IMR-90 (cell line): ENCODE results near the gene COL4A2. TPM values are rescaled to one million over a fixed set of nuclear protein-coding genes. Genes with fewer than 3 reads are reported as not detected.

Source experiments
- ATAC-seq: fragments of 200-7000 bp; cut with Tn5 transposase; 2 replicates; pipeline ENCODE4 v1.9.1; 2020; ENCODE audit warnings: low read depth, mild to moderate bottlenecking, moderate library complexity
- BruUV-seq: library from RNA; stranded (reverse); fragments of 400-500 nt; replicated peaks from 2 replicates; lab custom pipeline; 2021; lab: Mats Ljungman, UMichigan
- CTCF ChIA-PET: fragments of 300-600 bp; formaldehyde crosslinking; extraction: SDS; loops from one replicate; lab custom pipeline; 2021; ENCODE audit warnings: antibody characterized with exemption; lab: Yijun Ruan, JAX
- POLR2A ChIA-PET: fragments of 300-600 bp; sonication (Branson Sonifier 250); formaldehyde crosslinking; loops from one replicate; lab custom pipeline; 2022; ENCODE audit warnings: antibody characterized with exemption; ENCODE audit not compliant: unreplicated experiment; lab: Charles Lee
- DNase-seq: peaks from one replicate; pipeline ENCODE4 v3.0.0; 2013
- H2AFZ ChIP-seq: replicated peaks from 2 replicates; pipeline ENCODE3; 2013; ENCODE audit warnings: low read length, mild to moderate bottlenecking; ENCODE audit not compliant: poor library complexity
- H2AK5ac ChIP-seq: 2 replicates; pipeline ENCODE4 v1.6.1; 2013; ENCODE audit warnings: low read depth, low read length, inconsistent platforms
- H2AK9ac ChIP-seq: replicated peaks from 2 replicates; pipeline ENCODE3; 2013; ENCODE audit warnings: mild to moderate bottlenecking, low read depth, low read length, moderate library complexity; ENCODE audit not compliant: poor library complexity
- H2BK120ac ChIP-seq: 2 replicates; pipeline ENCODE4 v1.6.1; 2013; ENCODE audit warnings: low read depth, low read length, inconsistent platforms
- H2BK15ac ChIP-seq: 3 replicates; pipeline ENCODE4 v1.6.1; 2013; ENCODE audit warnings: low read depth, low read length, inconsistent platforms
- H2BK20ac ChIP-seq: 2 replicates; pipeline ENCODE4 v1.6.1; 2013; ENCODE audit warnings: low read depth, mild to moderate bottlenecking, inconsistent platforms, low read length, moderate library complexity
- H2BK5ac ChIP-seq: 2 replicates; pipeline ENCODE4 v1.6.1; 2013; ENCODE audit warnings: mild to moderate bottlenecking, low read depth, low read length, inconsistent platforms; ENCODE audit not compliant: poor library complexity, severe bottlenecking
- H3K14ac ChIP-seq: replicated peaks from 2 replicates; pipeline ENCODE4 v1.6.1; 2013; ENCODE audit warnings: low read depth, low read length, inconsistent platforms
- H3K18ac ChIP-seq: 2 replicates; pipeline ENCODE4 v1.6.1; 2013; ENCODE audit warnings: low read depth, low read length, control low read depth
- H3K23ac ChIP-seq: 2 replicates; pipeline ENCODE4 v1.6.1; 2013; ENCODE audit warnings: low read depth, low read length, inconsistent platforms
- H3K27ac ChIP-seq: 2 replicates; pipeline ENCODE4 v1.5.1; 2013; ENCODE audit warnings: mild to moderate bottlenecking, control low read depth, low read length; ENCODE audit not compliant: insufficient read depth
- H3K27me3 ChIP-seq: 2 replicates; pipeline ENCODE4 v1.6.1; 2013; ENCODE audit warnings: low read length; ENCODE audit not compliant: control insufficient read depth, insufficient read depth
- H3K36me3 ChIP-seq: 2 replicates; pipeline ENCODE4 v1.6.1; 2013; ENCODE audit warnings: low read length, mixed read lengths; ENCODE audit not compliant: control insufficient read depth, insufficient read depth
- H3K4ac ChIP-seq: 2 replicates; pipeline ENCODE4 v1.6.1; 2013; ENCODE audit warnings: low read depth, low read length, inconsistent platforms
- H3K4me1 ChIP-seq: 2 replicates; pipeline ENCODE4 v1.6.1; 2013; ENCODE audit warnings: low read length, mixed read lengths; ENCODE audit not compliant: control insufficient read depth, insufficient read depth
- H3K4me2 ChIP-seq: 2 replicates; pipeline ENCODE4 v1.6.1; 2013; ENCODE audit warnings: low read depth, mild to moderate bottlenecking, control low read depth, low read length, moderate library complexity
- H3K4me3 ChIP-seq: 2 replicates; pipeline ENCODE4 v1.5.1; 2013; ENCODE audit warnings: low read depth, mild to moderate bottlenecking, control low read depth, low read length, moderate library complexity; ENCODE audit not compliant: insufficient read depth
- H3K56ac ChIP-seq: 2 replicates; pipeline ENCODE4 v1.6.1; 2013; ENCODE audit warnings: low read length, inconsistent platforms; ENCODE audit not compliant: insufficient read depth; ENCODE audit errors: extremely low read depth
- H3K79me1 ChIP-seq, 2 experiments: 2 replicates each; pipeline ENCODE4 v1.6.1; 2013; ENCODE audit warnings: low read length in 2 of 2, inconsistent platforms in 1 of 2, low read depth in 1 of 2
- H3K9ac ChIP-seq: 2 replicates; pipeline ENCODE4 v1.6.1; 2013; ENCODE audit warnings: low read depth, low read length, control low read depth
- H3K9me1 ChIP-seq: 2 replicates; pipeline ENCODE4 v1.6.1; 2013; ENCODE audit warnings: low read length, inconsistent platforms; ENCODE audit not compliant: insufficient read depth
- H3K9me3 ChIP-seq: 2 replicates; pipeline ENCODE4 v1.6.1; 2013; ENCODE audit warnings: low read length; ENCODE audit not compliant: control insufficient read depth, insufficient read depth
- H4K20me1 ChIP-seq: 2 replicates; pipeline ENCODE4 v1.6.1; 2013; ENCODE audit warnings: low read length, inconsistent platforms; ENCODE audit not compliant: insufficient read depth
- H4K5ac ChIP-seq: 2 replicates; pipeline ENCODE4 v1.6.1; 2013; ENCODE audit warnings: mild to moderate bottlenecking, low read depth, low read length, control low read depth
- H4K8ac ChIP-seq, 2 experiments: 2 replicates each; pipeline ENCODE4 v1.6.1; 2013; ENCODE audit warnings: low read depth in 2 of 2, low read length in 2 of 2, control low read depth in 1 of 2, inconsistent platforms in 1 of 2
- H4K91ac ChIP-seq: 2 replicates; pipeline ENCODE4 v1.6.1; 2013; ENCODE audit warnings: low read depth, low read length, inconsistent platforms; ENCODE audit not compliant: insufficient read depth
- CEBPB ChIP-seq: IDR thresholded peaks from 2 replicates; pipeline ENCODE4 v1.6.1; 2012; ENCODE audit warnings: low read depth, low read length, improper control_type of control experiment
- SMC3 ChIP-seq: fragments of 150-350 bp; IDR thresholded peaks from 2 replicates; pipeline ENCODE4 v1.6.1; 2016; ENCODE audit warnings: low read depth, mild to moderate bottlenecking, antibody characterized with exemption, low read length, moderate library complexity
- WGBS, 2 experiments: methylation state at CpG; one replicate each; pipeline versions ENCODE4 v1.1.5 to v1.1.7; 2013; ENCODE audit warnings: missing lambda C conversion rate in 2 of 2; ENCODE audit not compliant: insufficient read length in 1 of 2; ENCODE audit errors: extremely low coverage in 2 of 2; 5-methylcytosine and 5-hydroxymethylcytosine counted together
- dilution Hi-C: fragments of 300-500 bp; cut with HindIII; formaldehyde crosslinking; loops from one replicate; pipeline ENCODE4 v1.14.3; 2018; ENCODE audit warnings: low sequenced_read_pairs; ENCODE audit not compliant: unreplicated experiment
- in situ Hi-C: fragments of 300-500 bp; cut with MboI; formaldehyde crosslinking; loops from 3 replicates; pipeline ENCODE4 v1.14.3; 2019; ENCODE audit warnings: low sequenced_read_pairs, inconsistent platforms, mixed read lengths
- intact Hi-C: fragments of 100-400 bp; cut with micrococcal nuclease; formaldehyde crosslinking; loops from 2 replicates; pipeline ENCODE4 v1.10.0; 2022
- polyA plus RNA-seq, 3 experiments: library from polyadenylated mRNA; depleted of rRNA; stranded (reverse); fragments of >200 nt; gene quantifications; 2 replicates each; pipeline ENCODE4 v1.2.3, GENCODE V29; 2012; ENCODE audit warnings: low replicate concordance in 1 of 3
- total RNA-seq: library from RNA; depleted of rRNA; stranded (reverse); fragments of >200 nt; gene quantifications from 2 replicates; pipeline ENCODE4 v1.2.3, GENCODE V29; 2012

COL4A2 gene
- total and polyA plus RNA-seq, 2 of the 4 experiments (the other 2 are of a cell fraction): 90.7 to 457 TPM

DNA sequence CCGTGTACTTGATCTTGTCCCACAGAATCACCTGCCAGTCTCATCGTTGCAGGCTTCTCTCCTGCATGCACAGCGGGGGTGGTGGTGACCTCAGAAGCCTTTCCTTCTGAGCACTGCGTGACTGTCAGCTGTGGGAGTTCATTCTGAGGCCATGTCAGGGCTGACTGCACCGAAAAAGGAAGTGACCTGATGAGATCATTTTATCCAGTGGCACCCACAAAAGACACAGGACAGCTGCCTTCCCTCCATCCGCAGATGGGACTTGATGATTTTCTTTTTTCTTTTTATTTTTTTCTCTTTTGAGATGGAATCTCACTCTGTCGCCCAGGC is 164.7 kb downstream of the COL4A2 start:
- Histone ChIP-seq H3K9me1 (peaks cover 15% of the 10 kb centered on the region), H2BK15ac (no peak overlapping the region), H2AK5ac (no peak overlapping the region), H3K23ac (no peak overlapping the region), H2AFZ (no peak overlapping the region), H3K4me1 (no peaks in the 10 kb centered on the region), H2BK20ac (no peak overlapping the region), H3K4me2 (no peak overlapping the region), H4K8ac (no peak overlapping the region), H3K79me1 (peaks cover 21 to 29% of the 10 kb centered on the region in 2 experiments; a peak in 3 of 4 replicates), H3K56ac (no peak overlapping the region), H3K18ac (no peak overlapping the region), H3K4me3 (no peak overlapping the region), H2BK120ac (no peak overlapping the region), H4K20me1 (peaks cover 6% of the 10 kb centered on the region), H3K36me3 (peaks cover 87% of the 10 kb centered on the region), H3K9me3 (no peaks in the 10 kb centered on the region), H3K9ac (no peak overlapping the region), H3K14ac (no peak overlapping the region), H3K4ac (no peak overlapping the region), H2AK9ac (no peak overlapping the region), H3K27me3 (no peaks in the 10 kb centered on the region), H2BK5ac (no peak overlapping the region), H4K5ac (no peak overlapping the region), H4K91ac (no peak overlapping the region), H3K27ac (no peak overlapping the region)
- in situ Hi-C loops (no loop called here), intact Hi-C loops (no loop called here), dilution Hi-C loops (no loop called here)
- POLR2A ChIA-PET: no interaction called here
- TF ChIP-seq CEBPB: no peak
- TF ChIP-seq SMC3: no peak
- ATAC-seq: 0 out of 2 replicates have a peak, but pooled peaks have one; percentile 19
- no TSS peak for BruUV-seq
- DNase-seq: peak; percentile 37
- CTCF ChIA-PET: no interaction called here
- WGBS, 2 experiments: 91% methylated on average over 3 of the region's 7 CpGs; no CpG with 5 or more reads in 1 of the 2 experiments
